Stimulated activated CD4-positive, alpha-beta T cell treated with anti-CD3 and anti-CD28 coated beads, TNF-alpha, amount 100 ng/mL, for 48 hours (primary cell): ENCODE results near the gene PRSS23.
"Not testable (repeated sequence)": the region's sequence is repeated elsewhere in the genome, so short reads cannot be mapped to it uniquely, and the experiment has no call there.

Experiments used
- DNase-seq, 3 donors: peaks; one replicate each; pipeline ENCODE4 v3.0.0-alpha.2; 2020; ENCODE audit warnings: low read depth in 3 of 3

PRSS23 gene

GRCh38 chr11:86814775-86815174 lies 14.4 kb downstream of the PRSS23 start:
- DNase-seq: no peak

- DNase-seq: no peak
These were observed 15.4 kb downstream of the PRSS23 start for GRCh38 chr11:86815726-86816125.

GRCh38 chr11:86816251-86816726 lies 15.9 kb downstream of the PRSS23 start:
- no peak for DNase-seq

GRCh38 chr11:86818462-86819192 lies 18.3 kb downstream of the PRSS23 start:
- DNase-seq: no peak

GRCh38 chr11:86824139-86824538 lies 23.8 kb downstream of the PRSS23 start:
- DNase-seq: not testable (repeated sequence)

GRCh38 chr11:86834376-86834775 lies 34.0 kb downstream of the PRSS23 start:
- not testable (repeated sequence) for DNase-seq

- not testable (repeated sequence) for DNase-seq
These were observed 44.6 kb downstream of the PRSS23 start for GRCh38 chr11:86844762-86845508.

GRCh38 chr11:86848132-86848531 lies 47.8 kb downstream of the PRSS23 start:
- DNase-seq: no peak

- DNase-seq: no peak
These were observed 49.3 kb downstream of the PRSS23 start for GRCh38 chr11:86849679-86850078.
